ENCODE results near the gene HOXB8.

The HOXB8 gene

GRCh38 chr17:48595278-48595999 lies 19.7 kb downstream of the HOXB8 start:
- TF ChIP-seq TAF1 (IDR thresholded peaks at IDR 0.05; ENCODE audit: borderline replicate concordance, insufficient read depth, low read length) (no peak), SIN3A (IDR thresholded peaks at IDR 0.05; ENCODE audit: borderline replicate concordance, insufficient read depth, low read length) (no peak), POLR2AphosphoS5 (IDR thresholded peaks at IDR 0.05; ENCODE audit: low read depth, low read length) (no peak), FOXP2 (optimal IDR thresholded peaks at IDR 0.05; ENCODE audit: borderline replicate concordance, extremely low read depth, extremely low read length, insufficient read depth) (no peak)
- TF ChIP-seq, protein P1, sequence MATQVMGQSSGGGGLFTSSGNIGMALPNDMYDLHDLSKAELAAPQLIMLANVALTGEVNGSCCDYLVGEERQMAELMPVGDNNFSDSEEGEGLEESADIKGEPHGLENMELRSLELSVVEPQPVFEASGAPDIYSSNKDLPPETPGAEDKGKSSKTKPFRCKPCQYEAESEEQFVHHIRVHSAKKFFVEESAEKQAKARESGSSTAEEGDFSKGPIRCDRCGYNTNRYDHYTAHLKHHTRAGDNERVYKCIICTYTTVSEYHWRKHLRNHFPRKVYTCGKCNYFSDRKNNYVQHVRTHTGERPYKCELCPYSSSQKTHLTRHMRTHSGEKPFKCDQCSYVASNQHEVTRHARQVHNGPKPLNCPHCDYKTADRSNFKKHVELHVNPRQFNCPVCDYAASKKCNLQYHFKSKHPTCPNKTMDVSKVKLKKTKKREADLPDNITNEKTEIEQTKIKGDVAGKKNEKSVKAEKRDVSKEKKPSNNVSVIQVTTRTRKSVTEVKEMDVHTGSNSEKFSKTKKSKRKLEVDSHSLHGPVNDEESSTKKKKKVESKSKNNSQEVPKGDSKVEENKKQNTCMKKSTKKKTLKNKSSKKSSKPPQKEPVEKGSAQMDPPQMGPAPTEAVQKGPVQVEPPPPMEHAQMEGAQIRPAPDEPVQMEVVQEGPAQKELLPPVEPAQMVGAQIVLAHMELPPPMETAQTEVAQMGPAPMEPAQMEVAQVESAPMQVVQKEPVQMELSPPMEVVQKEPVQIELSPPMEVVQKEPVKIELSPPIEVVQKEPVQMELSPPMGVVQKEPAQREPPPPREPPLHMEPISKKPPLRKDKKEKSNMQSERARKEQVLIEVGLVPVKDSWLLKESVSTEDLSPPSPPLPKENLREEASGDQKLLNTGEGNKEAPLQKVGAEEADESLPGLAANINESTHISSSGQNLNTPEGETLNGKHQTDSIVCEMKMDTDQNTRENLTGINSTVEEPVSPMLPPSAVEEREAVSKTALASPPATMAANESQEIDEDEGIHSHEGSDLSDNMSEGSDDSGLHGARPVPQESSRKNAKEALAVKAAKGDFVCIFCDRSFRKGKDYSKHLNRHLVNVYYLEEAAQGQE (IDR thresholded peaks at IDR 0.05; ENCODE audit: insufficient read depth in 1 of 2, low read depth in 2 of 2, low read length in 2 of 2) = no peak

DNA sequence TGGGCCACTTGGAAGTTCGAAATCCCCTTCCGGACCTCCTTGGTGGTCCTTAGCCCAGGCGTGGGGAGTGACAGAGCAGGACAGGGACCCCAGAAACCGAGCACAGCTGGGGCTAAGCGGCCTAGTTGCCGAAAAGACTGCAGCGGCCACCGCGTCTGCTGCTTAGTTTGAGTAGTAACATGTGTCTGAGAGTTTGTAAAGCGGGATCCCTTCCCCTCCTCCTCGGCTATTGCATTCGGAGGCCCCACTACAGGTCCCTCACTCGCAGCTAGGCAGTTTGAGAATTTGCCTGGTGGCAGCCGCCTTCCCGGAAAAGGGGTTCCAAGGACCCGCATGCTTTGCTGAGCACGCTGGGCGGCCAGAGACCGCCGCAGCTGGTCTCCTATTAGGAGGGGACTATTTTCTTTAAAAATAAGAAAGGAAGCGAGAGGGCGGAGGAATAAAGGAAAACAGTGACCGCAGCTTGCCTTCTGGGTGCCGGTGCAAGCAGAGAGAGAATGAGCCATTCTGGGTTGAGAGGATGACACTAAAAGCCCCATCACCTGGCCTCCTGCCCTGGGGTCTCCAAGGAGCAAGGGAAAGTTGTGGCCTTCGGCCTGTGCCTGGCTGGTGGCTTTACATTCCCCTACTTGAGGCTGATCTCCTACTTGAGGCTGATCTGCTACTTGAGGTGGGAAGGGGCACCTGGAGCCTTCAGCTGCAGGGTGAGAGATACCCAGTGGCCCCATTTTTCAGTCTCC lies 20.4 kb downstream of the HOXB8 start:
- TF ChIP-seq, protein P1 (IDR thresholded peaks at IDR 0.05; ENCODE audit: insufficient read depth in 1 of 2, low read depth in 2 of 2, low read length in 2 of 2) = no peak
- no peak for TF ChIP-seq TAF1 (IDR thresholded peaks at IDR 0.05; ENCODE audit: borderline replicate concordance, insufficient read depth, low read length)
- TF ChIP-seq POLR2AphosphoS5 (IDR thresholded peaks at IDR 0.05; ENCODE audit: low read depth, low read length) = no peak
- no peak for TF ChIP-seq FOXP2 (optimal IDR thresholded peaks at IDR 0.05; ENCODE audit: borderline replicate concordance, extremely low read depth, extremely low read length, insufficient read depth)
- no peak for TF ChIP-seq SIN3A (IDR thresholded peaks at IDR 0.05; ENCODE audit: borderline replicate concordance, insufficient read depth, low read length)

DNA sequence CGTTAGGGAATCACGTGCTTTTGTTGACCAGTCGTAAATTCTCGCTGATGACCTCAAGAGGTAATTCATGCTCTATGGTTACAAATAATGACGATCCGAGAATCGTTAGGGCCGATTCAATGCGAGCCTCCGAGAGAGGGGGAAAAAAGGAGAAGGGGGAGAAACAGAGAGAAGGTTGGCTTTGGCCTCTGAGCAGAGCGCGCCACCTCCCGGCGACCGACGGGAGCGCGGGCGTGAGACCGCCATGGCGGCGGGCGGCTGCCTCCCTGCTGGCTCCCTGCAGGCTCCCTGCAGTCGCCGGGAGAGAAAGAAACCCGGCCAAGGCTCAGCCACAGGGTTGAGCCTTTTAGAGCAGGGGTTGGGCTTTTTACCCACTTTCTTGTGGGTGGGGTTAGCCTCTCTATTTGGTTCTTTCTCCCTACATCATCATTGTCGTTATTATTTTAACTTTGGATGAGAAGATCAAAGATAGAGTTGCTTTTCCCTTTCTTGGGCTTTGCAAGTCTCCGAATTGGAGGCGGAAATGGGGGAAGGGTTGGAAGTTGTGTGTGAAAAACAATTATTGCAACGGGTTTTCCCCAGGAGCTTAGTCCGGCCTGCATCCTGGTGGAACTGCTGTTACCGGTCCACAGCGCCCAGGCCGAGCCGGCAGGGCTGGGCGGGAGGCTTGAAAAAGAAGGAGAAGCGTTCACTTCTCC lies 21.1 kb downstream of the HOXB8 start:
- TF ChIP-seq POLR2AphosphoS5 (IDR thresholded peaks at IDR 0.05; ENCODE audit: low read depth, low read length) (no peak), FOXP2 (optimal IDR thresholded peaks at IDR 0.05; ENCODE audit: borderline replicate concordance, extremely low read depth, extremely low read length, insufficient read depth) (no peak), SIN3A (IDR thresholded peaks at IDR 0.05; ENCODE audit: borderline replicate concordance, insufficient read depth, low read length) (no peak), TAF1 (IDR thresholded peaks at IDR 0.05; ENCODE audit: borderline replicate concordance, insufficient read depth, low read length) (no peak)
- TF ChIP-seq, protein P1 (IDR thresholded peaks at IDR 0.05; ENCODE audit: insufficient read depth in 1 of 2, low read depth in 2 of 2, low read length in 2 of 2) = no peak

DNA sequence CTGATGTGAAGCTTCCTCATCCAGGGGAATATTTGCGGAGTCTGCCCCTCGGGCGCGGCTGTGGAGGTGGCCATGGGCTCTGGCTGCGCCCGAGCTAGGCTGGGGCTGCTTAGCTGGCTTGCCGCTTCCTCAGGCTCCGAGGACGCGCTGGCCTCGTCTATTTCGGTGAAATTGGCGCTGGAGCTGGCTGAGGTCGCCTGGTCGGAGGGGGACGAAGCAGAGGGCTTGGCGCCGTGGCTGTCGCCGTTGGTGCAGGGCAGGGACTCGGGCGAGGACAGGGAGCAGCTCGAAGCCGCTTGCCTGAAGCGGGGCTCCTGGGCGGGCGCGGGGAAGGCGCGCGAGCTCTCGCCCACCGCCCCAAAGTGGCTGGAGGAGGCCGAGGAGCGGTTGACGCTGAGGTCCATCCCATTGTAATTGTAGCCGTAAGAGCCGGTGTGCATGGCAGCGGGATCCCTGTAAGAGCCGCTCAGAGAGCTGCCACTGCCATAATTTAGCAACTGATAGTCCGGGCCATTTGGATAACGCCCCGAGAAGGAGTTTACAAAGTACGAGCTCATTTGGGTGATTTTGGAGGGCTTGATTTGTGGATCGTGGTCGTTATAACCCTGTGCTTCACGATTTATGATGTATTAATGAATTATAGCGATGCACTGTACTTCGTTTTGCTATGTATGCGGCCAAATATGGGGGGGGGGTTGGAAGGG lies 21.8 kb downstream of the HOXB8 start, which contains the start of gene HOXB5:
Gene HOXB5, minus strand, starts transcription at position 654 of the 704 bp plus-strand sequence. Its CDS starts 97 bp downstream, at position 557.
- no peak for TF ChIP-seq SIN3A (IDR thresholded peaks at IDR 0.05; ENCODE audit: borderline replicate concordance, insufficient read depth, low read length)
- TF ChIP-seq TAF1 (IDR thresholded peaks at IDR 0.05; ENCODE audit: borderline replicate concordance, insufficient read depth, low read length) = no peak
- TF ChIP-seq FOXP2 (optimal IDR thresholded peaks at IDR 0.05; ENCODE audit: borderline replicate concordance, extremely low read depth, extremely low read length, insufficient read depth) = no peak
- TF ChIP-seq, protein P1 (IDR thresholded peaks at IDR 0.05; ENCODE audit: insufficient read depth in 1 of 2, low read depth in 2 of 2, low read length in 2 of 2) = no peak
- TF ChIP-seq POLR2AphosphoS5 (IDR thresholded peaks at IDR 0.05; ENCODE audit: low read depth, low read length) = no peak
